Esophagus squamous epithelium (tissue), 5 donors: ENCODE data around the gene CTIF. TPM values are rescaled to one million over a fixed set of nuclear protein-coding genes. Genes with fewer than 3 reads are reported as not detected.

ENCODE experiments used
- DNase-seq: peaks from one replicate; lab custom pipeline; 2025; lab: John Stamatoyannopoulos, UW
- H3K27ac ChIP-seq, 4 donors: fragments of 200-600 bp; sonication (generic); one replicate each; pipeline ENCODE4 v1.5.1; 2016 to 2019; ENCODE audit warnings: mild to moderate bottlenecking in 1 of 4
- H3K27me3 ChIP-seq, 4 donors: fragments of 200-600 bp; sonication (generic); 1 replicate in 3 of 4; 2 replicates in 1 of 4; pipeline versions ENCODE4 v1.5.1 to v1.6.0; 2017 to 2021; ENCODE audit warnings: antibody characterized with exemption in 1 of 4
- H3K36me3 ChIP-seq, 3 donors: fragments of 200-600 bp; sonication (generic); one replicate each; pipeline ENCODE4 v1.5.1; 2016 to 2019
- H3K4me1 ChIP-seq, 3 donors: fragments of 200-600 bp; sonication (generic); one replicate each; pipeline ENCODE4 v1.5.1; 2017 to 2019
- H3K4me3 ChIP-seq, 4 donors: fragments of 200-600 bp; sonication (generic); 1 replicate in 3 of 4; 2 replicates in 1 of 4; pipeline ENCODE4 v1.5.1; 2016 to 2019; ENCODE audit warnings: mild to moderate bottlenecking in 2 of 4, moderate library complexity in 1 of 4
- H3K9me3 ChIP-seq, 3 donors: fragments of 200-600 bp; sonication (generic); one replicate each; pipeline ENCODE4 v1.5.1; 2016 to 2019
- CTCF ChIP-seq, 6 experiments: fragments of 450-650 bp in 4 of 6; fragments of 200-600 bp in 2 of 6; sonication (generic) in 2 of 6; IDR thresholded peaks; one replicate each; pipeline ENCODE4 v1.5.1; 2016 to 2019; ENCODE audit warnings: antibody characterized with exemption in 6 of 6, mild to moderate bottlenecking in 4 of 6, moderate library complexity in 4 of 6
- POLR2A ChIP-seq, 4 donors: fragments of 450-650 bp; IDR thresholded peaks; one replicate each; pipeline ENCODE4 v1.6.1; 2017; ENCODE audit warnings: antibody characterized with exemption in 4 of 4, mild to moderate bottlenecking in 4 of 4, moderate library complexity in 3 of 4
- WGBS, 2 donors: methylation state at CpG; one replicate each; pipeline ENCODE4 v1.1.5; 2018; 5-methylcytosine and 5-hydroxymethylcytosine counted together
- intact Hi-C: fragments of 100-400 bp; cut with DNase I; formaldehyde crosslinking; loops from one replicate; pipeline ENCODE4 v1.15.0; 2022
- total RNA-seq, 4 donors: library from RNA; depleted of rRNA; stranded (reverse); fragments of >200 nt; gene quantifications; one replicate each; pipeline ENCODE4 v1.1.0, GENCODE V29; 2016
- donor health status: DM: yes; HTN: yes; CAD: no.

Gene CTIF
- total RNA-seq, 4 donors from 2014 or later, result 4.7 to 24.2 (median 10.2) TPM

GRCh38 chr18:48656582-48656981, 117.8 kb downstream of the CTIF start:
- intact Hi-C loops, result no loop called here
- no peak overlapping the region for H3K4me3 ChIP-seq
- no peak overlapping the region for H3K27ac ChIP-seq
- no peaks in the 10 kb centered on the region for H3K9me3 ChIP-seq
- H3K27me3 ChIP-seq, result no peaks in the 10 kb centered on the region
- 80 to 83% methylated on average over 3 of the region's 3 CpGs for WGBS, 2 donors
- H3K36me3 ChIP-seq, result no peaks in the 10 kb centered on the region
- DNase-seq, result no peak
- TF ChIP-seq CTCF (IDR thresholded peaks at IDR 0.05) (no peak), POLR2A (IDR thresholded peaks at IDR 0.05) (no peak)
- H3K4me1 ChIP-seq, result peaks cover 0 to 9% (median 5%) of the 10 kb centered on the region in 3 donors

GRCh38 chr18:48657447-48658120, 118.8 kb downstream of the CTIF start:
- Histone ChIP-seq H3K4me1 (peaks cover 0 to 16% (median 5%) of the 10 kb centered on the region in 3 donors), H3K27me3 (no peaks in the 10 kb centered on the region), H3K27ac (no peak overlapping the region), H3K9me3 (no peaks in the 10 kb centered on the region), H3K4me3 (no peak overlapping the region), H3K36me3 (no peaks in the 10 kb centered on the region)
- WGBS, 2 donors, result 66 to 72% methylated on average over 8 to 9 of the region's 9 CpGs
- TF ChIP-seq POLR2A (IDR thresholded peaks at IDR 0.05), result no peak
- no peak for TF ChIP-seq CTCF (IDR thresholded peaks at IDR 0.05)
- intact Hi-C loops, result no loop called here
- no peak for DNase-seq

- Histone ChIP-seq H3K27me3 (no peaks in the 10 kb centered on the region), H3K36me3 (no peaks in the 10 kb centered on the region), H3K27ac (no peak overlapping the region), H3K9me3 (no peaks in the 10 kb centered on the region), H3K4me3 (no peak overlapping the region), H3K4me1 (peaks cover 0 to 16% (median 5%) of the 10 kb centered on the region in 3 donors)
- intact Hi-C loops, result no loop called here
- WGBS, 2 donors, result 76 to 77% methylated on average over 5 of the region's 5 CpGs
- no peak for TF ChIP-seq POLR2A (IDR thresholded peaks at IDR 0.05)
- no peak for TF ChIP-seq CTCF (IDR thresholded peaks at IDR 0.05)
- no peak for DNase-seq
Observed at GRCh38 chr18:48658721-48659120, 119.9 kb downstream of the CTIF start.

- intact Hi-C loops, result no loop called here
- H3K4me1 ChIP-seq, result peaks cover 0 to 23% (median 5%) of the 10 kb centered on the region in 3 donors
- H3K27ac ChIP-seq, result no peak overlapping the region
- TF ChIP-seq CTCF (IDR thresholded peaks at IDR 0.05), result no peak
- DNase-seq, result no peak
- H3K4me3 ChIP-seq, result no peak overlapping the region
- H3K36me3 ChIP-seq, result no peaks in the 10 kb centered on the region
- H3K9me3 ChIP-seq, result no peaks in the 10 kb centered on the region
- WGBS, 2 donors, result 84 to 92% methylated on average over 10 to 17 of the region's 19 CpGs
- H3K27me3 ChIP-seq, result no peaks in the 10 kb centered on the region
Observed at GRCh38 chr18:48659188-48660009, 120.6 kb downstream of the CTIF start.
